ENCODE data around the gene CRIM1.

The CRIM1 gene

DNA sequence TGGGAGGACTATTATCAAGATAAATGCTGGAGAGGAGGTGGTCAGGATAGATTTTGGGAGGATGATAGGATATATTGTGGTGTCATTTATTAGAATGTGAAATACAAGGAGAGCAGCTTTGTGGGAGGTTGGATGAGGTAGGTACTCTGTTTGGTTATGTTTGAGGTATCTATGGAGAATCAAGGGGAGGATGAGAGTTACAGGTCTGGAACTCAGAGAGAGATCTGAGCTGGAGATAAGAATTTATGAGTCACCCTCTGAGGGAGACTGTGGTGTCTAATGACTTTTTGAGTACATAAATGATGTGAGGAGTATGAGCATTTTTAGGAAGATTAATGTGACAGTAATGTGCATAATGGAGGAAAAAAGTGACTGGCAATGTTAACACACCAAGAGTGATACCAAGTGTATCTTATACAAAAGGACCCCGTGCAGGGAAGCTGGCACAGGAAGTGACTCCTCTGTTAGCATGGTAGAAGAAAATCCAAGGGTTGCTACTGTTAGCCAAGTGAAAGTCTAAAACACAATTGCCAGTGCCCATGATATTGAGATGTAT is 48.2 kb downstream of the CRIM1 start:
- DNase-seq, result no peak

GRCh38 chr2:36404318-36404717 is 48.7 kb downstream of the CRIM1 start:
- no peak for DNase-seq

DNA sequence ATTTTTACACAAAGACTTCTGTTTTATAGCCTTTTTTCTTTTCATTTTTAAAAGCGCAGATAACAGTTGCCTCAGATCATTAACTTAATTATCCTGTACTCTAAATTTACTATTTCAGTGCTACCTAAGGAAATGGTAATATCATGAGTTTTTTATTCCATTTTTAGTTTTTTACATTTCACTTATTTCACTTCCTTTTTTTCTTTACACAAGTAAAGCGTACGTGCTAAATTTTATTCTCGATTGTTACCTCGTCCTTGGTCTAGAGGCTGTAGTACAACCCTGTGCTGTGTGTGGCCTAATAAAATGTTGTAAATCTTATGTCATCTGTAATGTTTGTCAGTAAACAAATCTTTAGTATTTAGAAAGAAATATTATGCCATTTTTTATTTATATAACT is 49.2 kb downstream of the CRIM1 start:
- no peak for DNase-seq

DNA sequence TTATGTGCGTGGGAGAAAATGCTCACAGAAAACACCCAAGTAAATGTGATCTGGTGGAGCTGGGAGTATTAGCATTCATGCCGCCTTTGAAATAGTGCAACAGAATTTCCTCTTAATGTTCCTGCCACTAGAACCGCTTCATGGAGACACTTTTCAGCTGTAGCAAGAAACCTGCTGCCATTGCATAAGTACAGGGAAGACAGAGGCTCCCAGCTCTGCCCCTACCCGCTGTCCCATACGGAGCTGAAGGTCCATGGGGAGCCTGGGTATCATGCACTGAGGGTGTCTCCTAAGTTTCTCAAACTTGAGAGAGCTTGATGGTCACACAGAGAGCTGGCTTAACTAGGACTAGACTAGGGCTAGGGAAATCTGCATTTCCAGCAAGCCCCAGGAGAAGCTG is 49.6 kb downstream of the CRIM1 start:
- no peak for DNase-seq

DNA sequence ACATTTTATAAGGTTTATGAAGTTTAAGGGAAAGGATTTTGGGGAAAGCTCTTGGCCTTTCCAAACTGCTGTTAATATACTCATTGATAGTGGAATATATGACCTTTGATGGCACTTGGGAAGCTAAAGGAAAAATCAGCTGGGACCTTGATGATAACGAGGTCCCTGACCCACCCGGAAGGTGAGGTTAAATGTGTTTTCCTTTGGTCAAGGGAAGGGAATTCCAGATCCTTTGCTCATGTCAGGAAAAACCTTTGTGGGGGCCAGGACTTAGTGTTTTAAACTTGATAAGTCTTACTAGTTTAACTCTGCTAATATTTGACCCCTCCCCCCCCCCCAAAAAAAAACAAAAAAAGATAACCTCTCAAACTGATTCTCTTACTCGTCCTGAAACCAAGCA is 50.7 kb downstream of the CRIM1 start:
- no peak for DNase-seq

DNA sequence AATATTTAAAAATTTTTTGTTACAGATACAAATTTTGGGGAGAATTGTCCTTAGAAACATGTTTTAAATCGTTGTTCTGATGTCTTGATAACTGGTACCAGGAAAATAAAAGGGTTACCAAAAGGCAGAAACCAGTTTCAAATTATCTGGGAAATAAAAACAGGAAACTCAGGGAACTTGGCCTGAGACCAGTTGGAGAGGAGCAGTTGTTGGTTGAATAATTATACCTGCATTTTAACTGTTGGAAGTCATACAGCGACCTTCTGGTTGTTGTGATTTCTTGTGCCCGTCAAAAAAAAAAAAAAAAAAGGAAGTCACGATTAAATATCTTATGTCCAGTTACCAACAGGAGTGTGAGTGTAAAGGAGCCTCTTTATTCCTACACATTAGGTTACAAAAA is 51.8 kb downstream of the CRIM1 start:
- no peak for DNase-seq

- no peak for DNase-seq
These were observed 52.7 kb downstream of the CRIM1 start for GRCh38 chr2:36408198-36408703.

DNA sequence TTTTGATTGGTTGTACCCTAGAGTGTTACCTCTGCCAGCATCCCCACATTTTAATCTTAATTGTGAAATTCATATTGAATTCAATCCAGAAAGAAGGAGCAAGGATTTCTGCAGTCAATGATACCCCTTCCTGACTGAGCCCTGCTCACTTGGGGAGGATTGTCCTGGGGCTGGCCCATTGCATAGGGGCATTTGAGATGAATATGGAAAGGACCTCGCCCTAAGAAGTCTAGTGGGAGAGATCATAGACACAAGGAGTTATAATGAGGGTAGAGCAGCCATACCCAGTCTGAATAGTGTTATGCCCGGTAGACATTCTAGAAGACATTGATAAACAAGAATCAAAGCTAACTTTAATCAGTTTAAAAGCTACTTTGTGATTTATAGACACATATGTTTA is 53.8 kb downstream of the CRIM1 start:
- DNase-seq, result no peak

DNA sequence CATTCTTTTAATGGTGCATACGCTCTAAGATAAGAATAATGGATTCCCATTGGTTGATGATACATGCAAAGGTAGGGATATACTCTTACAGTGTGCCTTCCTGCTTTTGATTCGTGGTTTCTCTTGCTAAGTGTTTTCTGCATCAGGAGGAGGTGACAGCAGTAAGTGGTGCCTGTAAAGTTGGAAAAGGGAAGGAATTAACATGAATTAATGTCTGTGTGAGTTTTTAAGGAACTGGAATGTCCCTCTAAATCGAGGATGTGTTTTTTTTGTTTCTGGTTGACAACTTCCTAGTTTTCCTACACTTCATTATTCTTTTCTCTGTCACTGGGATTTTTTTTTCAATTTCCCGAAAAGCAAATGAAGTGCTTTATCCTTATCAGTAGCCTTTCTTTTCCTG is 54.4 kb downstream of the CRIM1 start:
- no peak for DNase-seq

- no peak for DNase-seq
These were observed 55.1 kb downstream of the CRIM1 start for GRCh38 chr2:36410681-36411080.

DNA sequence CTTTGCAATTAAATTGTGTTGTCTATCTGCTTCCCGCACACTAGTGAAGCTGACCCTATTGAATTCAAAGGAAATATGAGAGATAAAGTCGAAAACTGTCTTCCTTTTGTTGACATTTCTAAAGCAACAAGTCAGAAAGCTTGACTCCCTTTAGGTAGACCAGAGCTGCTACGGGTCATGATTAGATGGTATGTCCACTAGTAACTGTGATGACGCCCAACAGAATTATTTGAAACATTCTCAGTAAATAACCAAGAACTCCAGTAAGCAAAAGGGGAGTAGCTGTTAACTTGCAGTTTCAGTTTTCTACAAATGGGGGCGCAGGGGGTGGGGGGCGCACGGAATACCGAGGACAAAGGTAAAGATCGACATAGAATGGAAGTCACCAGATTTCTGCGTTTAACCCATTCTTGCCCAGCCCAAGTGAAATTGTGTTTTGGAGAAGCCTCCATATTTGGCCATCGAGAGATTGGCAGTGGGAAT is 56.4 kb downstream of the CRIM1 start:
- DNase-seq, result no peak

DNA sequence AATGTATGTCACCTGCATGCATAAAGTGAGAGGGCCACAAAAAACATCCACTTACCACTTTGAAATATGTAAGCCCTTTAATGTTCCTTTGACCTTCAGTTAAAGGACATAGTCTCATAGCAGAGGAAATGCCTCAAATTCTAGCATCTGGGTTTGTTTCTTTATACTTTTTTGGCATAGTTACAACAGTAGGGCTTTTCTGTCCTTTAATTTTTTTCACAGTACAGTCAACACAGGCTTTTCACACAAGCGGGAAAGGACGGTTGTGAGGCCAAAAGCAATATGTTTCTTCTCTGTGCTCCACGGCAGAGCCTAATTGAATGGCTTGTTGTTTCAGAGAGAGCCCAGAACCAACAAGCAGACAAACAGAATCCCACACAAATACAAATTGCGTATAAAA is 57.6 kb downstream of the CRIM1 start:
- DNase-seq, result no peak

DNA sequence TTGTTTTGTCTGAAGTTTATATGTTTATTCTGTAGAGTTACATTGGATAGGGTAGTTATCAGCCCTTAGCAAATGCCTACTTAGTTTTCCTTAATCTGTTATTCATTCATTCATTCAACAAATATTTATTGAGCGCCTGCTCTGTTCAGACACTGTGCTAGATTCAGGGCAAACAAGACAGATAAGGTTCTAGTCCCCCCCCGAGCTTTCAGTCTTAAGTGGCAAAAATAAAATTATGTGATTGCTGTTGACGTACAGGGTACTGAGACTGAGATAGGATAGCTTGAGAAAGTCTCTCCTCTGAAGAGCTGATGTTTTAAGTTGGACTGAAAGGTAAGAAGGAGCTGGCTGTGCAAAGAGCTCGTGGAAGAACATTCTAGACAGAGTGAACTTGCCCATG is 58.7 kb downstream of the CRIM1 start:
- no peak for DNase-seq

DNA sequence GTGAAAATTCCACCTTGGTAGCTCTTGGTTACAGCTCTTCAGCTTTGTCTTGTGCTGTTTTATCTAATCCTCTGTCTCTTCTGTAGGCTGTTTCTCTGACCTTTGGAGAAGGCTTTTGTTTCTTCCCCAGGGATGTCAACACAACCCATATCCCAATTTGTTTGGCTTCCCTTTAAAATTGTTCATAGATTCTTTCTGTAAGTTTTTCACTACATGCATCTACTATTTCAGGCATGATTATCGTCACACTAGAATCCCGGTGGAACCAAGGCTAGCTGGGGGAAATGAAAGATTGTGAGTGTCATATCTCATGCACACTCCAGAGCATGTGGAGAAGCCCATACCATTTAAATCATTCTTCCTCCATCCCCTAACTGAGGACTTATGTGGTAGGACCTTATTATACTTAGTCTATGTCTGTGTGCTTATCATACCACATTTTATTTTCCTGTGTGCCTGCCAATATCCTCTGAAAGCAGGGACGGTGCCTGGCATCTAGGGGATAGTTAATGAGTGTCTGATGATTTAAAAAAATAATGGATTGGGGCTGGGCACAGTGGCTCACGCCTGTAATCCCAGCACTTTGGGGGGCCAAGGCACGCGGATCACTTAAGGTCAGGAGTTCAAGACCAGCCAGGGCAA is 59.9 kb downstream of the CRIM1 start:
- DNase-seq, result no peak

GRCh38 chr2:36416370-36417165 is 61.0 kb downstream of the CRIM1 start:
- no peak for DNase-seq

GRCh38 chr2:36420569-36421181 is 65.1 kb downstream of the CRIM1 start:
- DNase-seq, result no peak

GRCh38 chr2:36421379-36421778 is 65.8 kb downstream of the CRIM1 start:
- no peak for DNase-seq

DNA sequence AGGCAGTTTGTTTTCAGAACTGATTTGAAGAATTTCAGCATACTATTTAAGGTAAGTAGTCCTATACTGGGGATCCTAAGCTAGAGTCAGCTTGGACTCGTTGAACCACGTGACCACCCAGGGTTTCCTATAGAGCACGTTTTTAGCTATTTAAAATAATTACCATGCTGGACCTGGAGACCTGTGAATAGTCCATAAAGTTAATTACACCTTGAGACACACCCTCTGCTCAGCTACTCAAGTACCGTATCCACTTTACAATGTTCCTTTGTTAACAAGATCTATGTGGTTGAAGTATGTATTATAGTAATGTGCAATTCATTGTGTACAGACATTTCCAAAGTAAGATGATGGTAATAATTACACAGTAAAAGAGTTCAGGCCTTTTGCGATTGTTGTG is 67.6 kb downstream of the CRIM1 start:
- no peak for DNase-seq

DNA sequence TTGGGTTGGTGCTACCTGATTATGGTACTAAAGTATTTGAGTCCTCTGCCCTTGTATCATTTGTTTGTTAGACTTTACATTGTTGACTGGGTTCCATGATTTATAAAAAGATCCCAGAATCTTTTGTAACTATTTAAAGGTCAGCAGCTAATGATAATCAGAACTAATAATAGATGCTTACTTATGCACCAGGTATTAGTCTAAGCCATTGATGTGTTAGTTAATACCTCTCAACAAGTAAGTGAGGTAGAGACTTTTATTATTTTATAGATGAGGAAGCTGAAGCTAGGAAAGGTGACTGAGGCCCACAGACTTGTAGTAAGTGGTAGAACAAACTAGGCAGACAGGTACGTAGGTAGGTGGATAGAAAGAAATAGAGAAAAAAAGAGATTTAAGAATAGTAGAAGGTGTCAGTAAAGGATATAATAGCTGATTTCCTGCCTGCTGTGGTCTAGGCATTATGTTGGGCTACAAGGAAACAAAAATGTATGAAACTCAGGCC is 68.1 kb downstream of the CRIM1 start:
- no peak for DNase-seq

DNA sequence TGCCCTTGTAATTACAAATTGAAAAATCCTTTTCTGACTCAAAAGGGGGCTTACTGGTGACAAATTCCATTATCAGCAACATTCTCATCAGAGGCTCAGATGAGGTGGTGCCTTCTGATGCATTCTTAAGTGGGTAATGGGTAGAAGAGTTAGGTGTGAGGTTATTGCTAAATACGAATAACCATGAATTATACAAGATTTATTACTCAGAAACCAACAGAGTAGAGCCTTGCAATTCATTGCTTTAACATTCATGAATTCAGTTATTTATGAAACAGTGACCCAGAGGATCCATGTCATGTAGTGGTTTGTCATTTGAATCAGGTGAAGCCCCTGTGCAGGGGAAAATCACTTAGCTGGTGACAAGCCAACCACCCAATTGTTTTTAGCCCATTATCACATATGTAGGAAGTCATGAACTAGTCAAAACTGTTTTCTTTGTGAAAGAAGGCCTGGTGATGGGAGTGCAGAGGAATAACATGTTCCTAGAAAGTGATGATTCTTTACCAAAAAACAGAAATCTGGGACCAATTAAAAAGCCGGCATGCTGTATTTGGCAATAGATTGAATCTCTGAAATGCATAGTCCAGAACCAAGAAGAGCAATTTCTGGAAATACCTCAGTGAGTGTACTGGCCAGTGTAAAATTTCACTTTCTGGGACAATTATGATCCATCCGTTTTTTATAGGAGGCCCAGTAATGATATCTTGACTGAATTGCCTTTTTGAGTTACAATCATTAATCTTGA is 70.2 kb downstream of the CRIM1 start:
- DNase-seq, result no peak

DNA sequence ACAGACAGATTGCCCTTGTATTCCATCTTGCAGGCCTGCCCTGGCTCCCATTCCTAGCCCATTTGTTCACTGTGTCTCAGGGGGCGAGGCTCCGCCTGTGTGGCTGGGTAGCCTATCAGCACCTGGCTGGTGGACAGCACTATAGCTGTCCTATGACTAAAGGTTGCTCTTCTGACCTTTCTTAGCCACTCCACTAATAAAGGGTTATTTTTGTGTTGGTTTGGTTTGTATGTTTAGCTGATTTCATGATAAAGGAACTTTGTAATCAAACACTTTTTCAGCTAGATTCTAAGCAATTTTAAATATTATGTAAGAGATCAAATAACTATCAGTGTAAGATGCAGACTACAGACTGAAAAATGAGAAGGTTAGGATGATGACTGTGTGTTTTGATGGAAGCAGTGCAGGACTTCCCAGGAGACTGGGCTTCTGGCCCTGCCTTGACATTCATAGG is 72.2 kb downstream of the CRIM1 start:
- DNase-seq, result no peak

GRCh38 chr2:36430549-36430948 is 75.0 kb downstream of the CRIM1 start:
- no peak for DNase-seq

- DNase-seq, result no peak
These were observed 76.9 kb downstream of the CRIM1 start for GRCh38 chr2:36432479-36432878.

Measured in NCI-H187 (cell line).